HG03196 (cell line): ENCODE results near the gene AUTS2.
"Not testable (repeated sequence)": the region's sequence is repeated elsewhere in the genome, so short reads cannot be mapped to it uniquely, and the experiment has no call there.

ENCODE experiments used
- ATAC-seq: cut with Tn5 transposase; IDR thresholded peaks from one replicate; pipeline ENCODE4 v1.9.1; 2021; ENCODE audit not compliant: unreplicated experiment

Gene AUTS2

GRCh38 chr7:70355198-70356020 lies 757.1 kb downstream of the AUTS2 start:
- ATAC-seq: no peak

GRCh38 chr7:70356085-70356786 lies 758.0 kb downstream of the AUTS2 start:
- ATAC-seq: no peak

- no peak for ATAC-seq
These were observed 758.6 kb downstream of the AUTS2 start for GRCh38 chr7:70356787-70357328.

GRCh38 chr7:70360557-70360956 lies 762.3 kb downstream of the AUTS2 start:
- no peak for ATAC-seq

GRCh38 chr7:70361821-70362220 lies 763.5 kb downstream of the AUTS2 start:
- no peak for ATAC-seq

GRCh38 chr7:70364393-70364792 lies 766.1 kb downstream of the AUTS2 start:
- ATAC-seq: not testable (repeated sequence)

GRCh38 chr7:70371652-70372051 lies 773.4 kb downstream of the AUTS2 start:
- ATAC-seq: no peak

- ATAC-seq: no peak
These were observed 774.7 kb downstream of the AUTS2 start for GRCh38 chr7:70372768-70373515.

- no peak for ATAC-seq
These were observed 776.7 kb downstream of the AUTS2 start for GRCh38 chr7:70374772-70375533.

GRCh38 chr7:70376561-70377031 lies 778.3 kb downstream of the AUTS2 start:
- ATAC-seq: no peak

GRCh38 chr7:70377957-70378356 lies 779.7 kb downstream of the AUTS2 start:
- ATAC-seq: no peak

GRCh38 chr7:70379210-70379609 lies 780.9 kb downstream of the AUTS2 start:
- ATAC-seq: no peak

GRCh38 chr7:70380421-70381015 lies 782.2 kb downstream of the AUTS2 start:
- ATAC-seq: no peak

GRCh38 chr7:70383066-70383782 lies 784.9 kb downstream of the AUTS2 start:
- no peak for ATAC-seq

- no peak for ATAC-seq
These were observed 785.7 kb downstream of the AUTS2 start for GRCh38 chr7:70384024-70384423.

GRCh38 chr7:70384891-70385290 lies 786.6 kb downstream of the AUTS2 start:
- no peak for ATAC-seq

GRCh38 chr7:70387217-70387616 lies 788.9 kb downstream of the AUTS2 start:
- no peak for ATAC-seq

GRCh38 chr7:70389531-70390151 lies 791.4 kb downstream of the AUTS2 start:
- no peak for ATAC-seq

GRCh38 chr7:70390251-70390650 lies 792.0 kb downstream of the AUTS2 start:
- ATAC-seq: no peak
